DOHH2 (cell line): ENCODE data around the gene TCF12.

Source experiments
- H3F3A ChIP-seq: fragments of 200-600 bp; sonication (generic), shearing (Covaris generic); 2 replicates; pipeline ENCODE4 v1.6.0; 2016; ENCODE audit warnings: antibody characterized with exemption, mild to moderate bottlenecking; ENCODE audit not compliant: control insufficient read depth, insufficient read depth
- H3K27ac ChIP-seq: fragments of 200-600 bp; sonication (generic); 2 replicates; pipeline ENCODE4 v1.5.1; 2014; ENCODE audit warnings: low read depth, mild to moderate bottlenecking, low read length, moderate library complexity
- H3K27me3 ChIP-seq: fragments of 200-600 bp; sonication (generic); 2 replicates; pipeline ENCODE4 v1.6.1; 2014; ENCODE audit warnings: mild to moderate bottlenecking, low read length, mixed read lengths; ENCODE audit not compliant: control insufficient read depth
- H3K36me3 ChIP-seq: fragments of 200-600 bp; sonication (generic); 2 replicates; pipeline ENCODE4 v1.6.1; 2014; ENCODE audit warnings: mild to moderate bottlenecking, low read length, moderate library complexity, mixed read lengths; ENCODE audit not compliant: control insufficient read depth
- H3K4me1 ChIP-seq: fragments of 200-600 bp; sonication (generic); 2 replicates; pipeline ENCODE4 v1.6.1; 2014; ENCODE audit warnings: mild to moderate bottlenecking, low read length, mixed read lengths; ENCODE audit not compliant: control insufficient read depth
- H3K4me2 ChIP-seq: fragments of 200-600 bp; sonication (generic); 2 replicates; pipeline ENCODE4 v1.6.0; 2014; ENCODE audit warnings: mild to moderate bottlenecking, low read length, moderate library complexity
- H3K4me3 ChIP-seq: fragments of 200-600 bp; sonication (generic); 2 replicates; pipeline ENCODE4 v1.5.1; 2014; ENCODE audit warnings: mild to moderate bottlenecking, low read length, mixed read lengths
- H3K79me2 ChIP-seq: fragments of 200-600 bp; sonication (generic); 2 replicates; pipeline ENCODE4 v1.6.1; 2014; ENCODE audit warnings: mild to moderate bottlenecking, low read length, mixed read lengths; ENCODE audit not compliant: control insufficient read depth
- H3K9me2 ChIP-seq: fragments of 200-600 bp; sonication (generic); replicated peaks from 2 replicates; pipeline ENCODE4 v1.6.1; 2014; ENCODE audit warnings: mild to moderate bottlenecking, low read length, mixed read lengths; ENCODE audit not compliant: control insufficient read depth
- H3K9me3 ChIP-seq: fragments of 200-600 bp; sonication (generic); 2 replicates; pipeline ENCODE4 v1.6.1; 2014; ENCODE audit warnings: antibody characterized with exemption, low read length, mixed read lengths; ENCODE audit not compliant: control insufficient read depth, insufficient read depth
- H4K20me1 ChIP-seq: fragments of 200-600 bp; sonication (generic); 2 replicates; pipeline ENCODE4 v1.6.0; 2014; ENCODE audit warnings: low read depth, mild to moderate bottlenecking, antibody characterized with exemption, low read length, moderate library complexity; ENCODE audit not compliant: control insufficient read depth, insufficient read depth
- EZH2phosphoT487 ChIP-seq: fragments of 200-600 bp; sonication (generic); IDR thresholded peaks from 2 replicates; pipeline ENCODE4 v1.6.1; 2017; ENCODE audit warnings: borderline replicate concordance, mild to moderate bottlenecking, antibody characterized with exemption, low read length, moderate library complexity, mixed read lengths
- TF ChIP-seq, protein P1 (sequence below): fragments of 200-600 bp; sonication (generic); IDR thresholded peaks from one replicate; pipeline ENCODE4 v1.5.1; 2014; ENCODE audit warnings: antibody characterized with exemption, mild to moderate bottlenecking, low read depth, low read length; ENCODE audit not compliant: poor library complexity, severe bottlenecking

The TCF12 gene

DNA sequence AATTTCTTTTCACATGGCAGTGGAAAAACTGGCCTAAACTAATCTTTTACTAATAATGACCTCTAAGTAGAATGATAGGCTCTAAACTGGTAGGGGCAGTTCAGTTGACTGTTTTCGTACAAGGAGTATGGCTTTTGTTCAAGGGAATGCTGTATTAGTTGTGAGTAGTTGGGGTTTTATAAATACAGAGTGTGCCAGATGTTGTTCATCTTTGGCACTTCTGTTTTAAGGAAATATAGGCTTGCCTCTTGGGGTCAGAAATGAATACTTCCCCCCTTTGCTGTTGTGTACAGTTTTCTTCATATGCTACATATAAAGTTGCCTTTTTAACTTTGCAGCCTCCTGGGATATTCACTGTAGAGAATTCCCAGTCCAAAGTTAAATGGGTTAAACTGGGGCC, 276.9 kb downstream of the TCF12 start:
- H3K4me3 ChIP-seq = no peak overlapping the region
- TF ChIP-seq EZH2phosphoT487 = no peak
- TF ChIP-seq, protein P1, sequence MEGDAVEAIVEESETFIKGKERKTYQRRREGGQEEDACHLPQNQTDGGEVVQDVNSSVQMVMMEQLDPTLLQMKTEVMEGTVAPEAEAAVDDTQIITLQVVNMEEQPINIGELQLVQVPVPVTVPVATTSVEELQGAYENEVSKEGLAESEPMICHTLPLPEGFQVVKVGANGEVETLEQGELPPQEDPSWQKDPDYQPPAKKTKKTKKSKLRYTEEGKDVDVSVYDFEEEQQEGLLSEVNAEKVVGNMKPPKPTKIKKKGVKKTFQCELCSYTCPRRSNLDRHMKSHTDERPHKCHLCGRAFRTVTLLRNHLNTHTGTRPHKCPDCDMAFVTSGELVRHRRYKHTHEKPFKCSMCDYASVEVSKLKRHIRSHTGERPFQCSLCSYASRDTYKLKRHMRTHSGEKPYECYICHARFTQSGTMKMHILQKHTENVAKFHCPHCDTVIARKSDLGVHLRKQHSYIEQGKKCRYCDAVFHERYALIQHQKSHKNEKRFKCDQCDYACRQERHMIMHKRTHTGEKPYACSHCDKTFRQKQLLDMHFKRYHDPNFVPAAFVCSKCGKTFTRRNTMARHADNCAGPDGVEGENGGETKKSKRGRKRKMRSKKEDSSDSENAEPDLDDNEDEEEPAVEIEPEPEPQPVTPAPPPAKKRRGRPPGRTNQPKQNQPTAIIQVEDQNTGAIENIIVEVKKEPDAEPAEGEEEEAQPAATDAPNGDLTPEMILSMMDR = no peak
- H3K27ac ChIP-seq = no peak overlapping the region
- no peaks in the 10 kb centered on the region for H3K9me3 ChIP-seq
- no peaks in the 10 kb centered on the region for H3F3A ChIP-seq
- H3K27me3 ChIP-seq = no peaks in the 10 kb centered on the region
- H3K79me2 ChIP-seq = no peaks in the 10 kb centered on the region
- no peaks in the 10 kb centered on the region for H3K4me1 ChIP-seq
- peaks cover 33% of the 10 kb centered on the region for H3K36me3 ChIP-seq
- no peaks in the 10 kb centered on the region for H4K20me1 ChIP-seq
- H3K4me2 ChIP-seq = no peak overlapping the region
- no peaks in the 10 kb centered on the region for H3K9me2 ChIP-seq

DNA sequence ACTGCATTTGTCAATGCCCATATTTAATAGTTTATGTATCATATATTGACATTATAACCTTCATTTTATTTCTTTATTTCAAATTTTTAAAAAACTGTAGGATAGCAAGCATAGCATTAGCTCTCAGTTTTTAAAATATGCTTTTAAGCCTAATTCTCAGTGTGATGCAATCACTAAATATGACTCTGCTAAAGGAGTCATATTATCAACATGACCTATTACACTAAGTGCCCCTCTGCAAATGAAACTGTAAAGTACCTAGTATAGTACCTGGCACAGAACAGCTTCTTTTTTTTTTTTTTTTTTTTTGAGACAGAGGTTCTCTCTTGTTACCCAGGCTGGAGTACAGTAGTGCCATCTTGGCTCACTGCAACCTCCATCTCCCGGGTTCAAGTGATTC, 278.4 kb downstream of the TCF12 start:
- Histone ChIP-seq H3K4me1 (no peaks in the 10 kb centered on the region), H3K79me2 (no peaks in the 10 kb centered on the region), H3K9me2 (no peaks in the 10 kb centered on the region), H3K27me3 (no peaks in the 10 kb centered on the region), H3K4me3 (no peak overlapping the region), H3K27ac (no peak overlapping the region), H3K36me3 (peaks cover 34% of the 10 kb centered on the region), H3K9me3 (no peaks in the 10 kb centered on the region), H4K20me1 (no peaks in the 10 kb centered on the region), H3F3A (no peaks in the 10 kb centered on the region), H3K4me2 (no peak overlapping the region)
- TF ChIP-seq EZH2phosphoT487 = no peak
- TF ChIP-seq, protein P1 = no peak

DNA sequence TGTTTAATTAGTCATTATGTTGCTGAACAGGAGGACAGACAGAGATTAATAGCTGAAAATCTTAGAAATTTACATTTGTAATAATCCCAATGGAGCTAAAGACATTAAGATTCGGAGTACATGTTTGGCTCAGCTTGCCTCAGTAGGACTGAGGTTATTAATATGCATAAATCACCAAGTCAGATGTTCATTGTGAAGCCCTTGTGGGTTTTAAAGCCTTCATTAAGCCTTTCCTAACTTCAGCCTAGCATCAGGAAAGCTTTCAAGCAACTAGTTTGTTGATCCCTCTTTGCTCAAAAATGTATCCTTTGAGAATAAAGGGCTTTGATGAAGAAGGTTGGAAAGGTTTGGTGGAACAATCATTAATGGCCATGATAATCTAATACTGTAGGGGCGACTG, 279.7 kb downstream of the TCF12 start:
- Histone ChIP-seq H3K4me3 (no peak overlapping the region), H3K9me2 (no peaks in the 10 kb centered on the region), H3K9me3 (no peaks in the 10 kb centered on the region), H4K20me1 (no peaks in the 10 kb centered on the region), H3F3A (no peaks in the 10 kb centered on the region), H3K36me3 (peaks cover 27% of the 10 kb centered on the region), H3K79me2 (no peaks in the 10 kb centered on the region), H3K4me1 (no peaks in the 10 kb centered on the region), H3K4me2 (no peak overlapping the region), H3K27ac (no peak overlapping the region), H3K27me3 (no peaks in the 10 kb centered on the region)
- TF ChIP-seq, protein P1 = no peak
- no peak for TF ChIP-seq EZH2phosphoT487
